Adrenal gland (tissue), 5 donors: ENCODE data around the gene RFX7.

Experiments
- POLR2A ChIP-seq, 2 donors: fragments of 450-650 bp; IDR thresholded peaks; one replicate each; pipeline ENCODE4 v1.6.1; 2017; ENCODE audit warnings: antibody characterized with exemption in 2 of 2, mild to moderate bottlenecking in 2 of 2, moderate library complexity in 1 of 2
- TF ChIP-seq, protein P1 (sequence below), 6 experiments: fragments of 450-650 bp in 4 of 6; fragments of 200-600 bp in 2 of 6; sonication (generic) in 1 of 6; IDR thresholded peaks; 1 replicate in 5 of 6; 2 replicates in 1 of 6; pipeline versions ENCODE4 v1.5.1 to v1.8.0; 2016 to 2021; ENCODE audit warnings: antibody characterized with exemption in 6 of 6, mild to moderate bottlenecking in 2 of 6, moderate library complexity in 1 of 6
- donor health status: DM: no; HTN: no; CAD: no.

DNA sequence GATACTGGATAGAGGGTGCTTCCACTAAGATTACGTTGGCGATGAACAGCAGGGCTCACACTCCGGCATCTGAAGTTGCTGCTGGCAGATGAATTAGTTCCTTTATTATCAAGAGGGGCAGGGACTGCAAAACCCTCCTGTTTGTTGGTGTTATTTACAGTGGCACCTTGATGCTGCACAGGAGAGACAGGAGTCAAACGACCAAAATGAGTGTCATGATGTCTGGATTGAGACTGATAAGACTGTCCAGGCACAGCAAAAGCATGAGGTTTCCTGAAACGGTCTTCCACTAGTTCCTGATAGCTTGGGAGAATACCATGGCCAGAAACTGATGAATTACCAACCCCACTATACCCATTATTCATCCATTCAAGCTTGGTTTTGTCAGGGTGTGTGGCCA lies 149.5 kb downstream of the RFX7 start:
- TF ChIP-seq, protein P1, sequence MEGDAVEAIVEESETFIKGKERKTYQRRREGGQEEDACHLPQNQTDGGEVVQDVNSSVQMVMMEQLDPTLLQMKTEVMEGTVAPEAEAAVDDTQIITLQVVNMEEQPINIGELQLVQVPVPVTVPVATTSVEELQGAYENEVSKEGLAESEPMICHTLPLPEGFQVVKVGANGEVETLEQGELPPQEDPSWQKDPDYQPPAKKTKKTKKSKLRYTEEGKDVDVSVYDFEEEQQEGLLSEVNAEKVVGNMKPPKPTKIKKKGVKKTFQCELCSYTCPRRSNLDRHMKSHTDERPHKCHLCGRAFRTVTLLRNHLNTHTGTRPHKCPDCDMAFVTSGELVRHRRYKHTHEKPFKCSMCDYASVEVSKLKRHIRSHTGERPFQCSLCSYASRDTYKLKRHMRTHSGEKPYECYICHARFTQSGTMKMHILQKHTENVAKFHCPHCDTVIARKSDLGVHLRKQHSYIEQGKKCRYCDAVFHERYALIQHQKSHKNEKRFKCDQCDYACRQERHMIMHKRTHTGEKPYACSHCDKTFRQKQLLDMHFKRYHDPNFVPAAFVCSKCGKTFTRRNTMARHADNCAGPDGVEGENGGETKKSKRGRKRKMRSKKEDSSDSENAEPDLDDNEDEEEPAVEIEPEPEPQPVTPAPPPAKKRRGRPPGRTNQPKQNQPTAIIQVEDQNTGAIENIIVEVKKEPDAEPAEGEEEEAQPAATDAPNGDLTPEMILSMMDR (IDR thresholded peaks at IDR 0.05) = no peak
- no peak for TF ChIP-seq POLR2A (IDR thresholded peaks at IDR 0.05)
